GM21515 (cell line): ENCODE data around the gene COL18A1.

Experiments
- ATAC-seq: cut with Tn5 transposase; IDR thresholded peaks from one replicate; pipeline ENCODE4 v1.9.1; 2021; ENCODE audit not compliant: unreplicated experiment

The COL18A1 gene

DNA sequence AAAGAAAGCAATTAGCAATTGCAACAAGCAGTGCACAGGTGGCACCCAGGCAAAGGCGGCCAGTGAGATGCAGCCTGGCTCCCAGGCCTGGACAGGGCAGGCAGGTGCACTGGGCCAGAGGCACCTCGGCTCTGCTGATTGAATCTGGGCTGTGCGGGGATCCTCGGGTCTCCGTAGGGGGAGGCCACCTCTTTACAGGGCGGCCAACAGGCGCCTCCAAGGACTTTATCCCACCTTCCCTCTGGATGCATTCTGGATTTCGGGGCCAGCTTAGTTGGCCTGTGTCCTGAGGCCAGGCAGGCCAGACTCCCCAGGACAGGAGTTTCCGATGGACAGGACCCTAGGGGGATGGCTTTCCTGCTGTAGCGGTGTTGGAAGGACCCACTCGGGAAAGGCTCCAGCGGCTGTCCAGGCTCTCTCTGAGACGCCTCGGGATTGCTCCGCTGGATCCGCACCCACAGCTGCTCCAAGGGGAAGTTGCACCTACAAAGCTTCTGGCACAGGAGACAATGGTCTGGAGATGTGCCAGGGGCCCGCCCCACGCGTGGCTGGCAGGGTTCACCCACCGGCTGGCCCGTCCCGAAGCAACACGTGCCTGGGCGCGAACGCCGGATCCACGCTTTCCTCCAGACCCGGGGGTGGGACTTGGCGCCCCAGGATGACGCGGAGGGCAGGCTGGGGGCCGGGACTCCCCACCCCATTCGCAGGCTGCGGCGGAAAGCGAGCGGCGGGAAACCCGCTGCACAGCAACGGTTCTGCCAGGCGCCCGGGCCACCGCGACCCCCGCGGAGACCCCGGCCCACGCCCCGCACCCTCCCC lies 136.5 kb downstream of the COL18A1 start:
- ATAC-seq, result peak; percentile 58

DNA sequence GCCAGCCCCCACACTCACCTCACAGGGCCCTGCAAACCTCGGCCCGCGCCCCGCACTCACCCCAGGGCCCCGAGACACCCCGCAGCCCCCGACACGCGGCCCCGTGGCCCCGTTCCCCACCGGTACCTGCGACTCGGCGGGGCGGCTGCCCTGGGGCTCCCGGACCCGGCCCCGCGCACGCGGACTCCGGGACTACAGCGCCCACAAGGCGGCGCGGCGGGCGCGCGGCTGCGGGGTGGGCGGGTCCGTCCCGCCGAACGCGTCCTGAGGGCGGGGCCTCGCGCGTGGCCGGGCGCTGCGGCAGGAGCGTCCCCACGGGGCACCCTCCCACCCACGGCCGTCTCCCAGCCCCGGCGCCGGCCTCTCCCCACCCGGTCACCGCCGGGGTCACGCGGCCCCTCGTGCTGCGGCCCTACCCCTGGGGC lies 137.3 kb downstream of the COL18A1 start, which contains the start of gene SLC19A1:
TSS of gene SLC19A1 (minus strand) at position 199 of the 425 bp plus-strand sequence. CDS start 4,481 bp downstream, outside the sequence.
- peak; percentile 51 for ATAC-seq

DNA sequence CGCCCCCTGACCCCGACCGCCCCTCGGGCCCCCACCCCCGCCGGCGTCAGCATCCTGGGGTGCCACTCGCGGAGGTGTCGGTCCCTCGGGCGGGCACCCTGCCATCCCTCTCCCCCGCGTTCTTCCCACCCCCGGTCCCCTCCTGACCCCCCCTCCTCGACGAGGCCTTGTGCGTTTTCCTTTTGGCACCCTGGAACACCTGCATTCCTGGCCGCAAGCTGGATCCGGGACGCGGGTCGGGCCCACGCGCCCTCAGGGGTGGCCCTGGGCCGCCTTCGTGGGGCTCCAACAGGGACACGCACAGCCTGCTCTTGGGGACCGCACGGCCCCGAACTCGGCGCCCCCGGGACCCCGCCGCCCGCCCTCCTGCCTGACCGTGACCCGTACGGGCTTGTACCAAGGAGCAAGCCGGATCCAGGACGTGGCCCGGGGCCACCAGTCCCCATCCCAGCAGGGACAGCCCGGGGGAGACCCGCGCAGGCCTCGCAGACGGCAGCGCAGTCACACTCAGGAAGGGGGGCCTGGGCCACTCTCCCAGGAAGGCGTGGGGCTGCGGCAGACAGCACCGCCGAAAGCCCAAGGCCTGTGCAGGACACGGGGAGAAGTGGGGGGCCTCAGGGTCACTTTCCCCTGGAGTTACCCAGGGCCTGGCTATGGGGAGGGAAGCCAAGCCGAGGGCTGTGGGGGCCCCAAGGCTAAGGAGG lies 137.9 kb downstream of the COL18A1 start:
- peak; percentile 7 for ATAC-seq

DNA sequence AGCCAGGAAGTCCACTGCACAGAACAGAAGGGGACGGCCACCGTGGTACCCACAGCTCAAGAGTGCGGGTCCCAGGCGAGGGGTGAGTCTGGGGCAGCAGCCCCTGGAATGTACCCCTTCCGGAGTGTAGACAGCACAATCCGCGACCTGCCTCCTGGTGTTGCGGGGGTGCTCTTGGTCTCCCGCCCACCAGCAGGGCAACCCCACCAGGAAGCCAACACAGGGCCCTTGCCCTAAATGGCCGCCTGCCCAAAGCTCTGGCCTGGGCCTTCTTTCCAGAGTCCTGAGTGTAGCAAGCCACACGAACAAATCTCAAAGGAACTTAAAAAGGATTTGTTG lies 138.4 kb downstream of the COL18A1 start:
- ATAC-seq, result no peak

DNA sequence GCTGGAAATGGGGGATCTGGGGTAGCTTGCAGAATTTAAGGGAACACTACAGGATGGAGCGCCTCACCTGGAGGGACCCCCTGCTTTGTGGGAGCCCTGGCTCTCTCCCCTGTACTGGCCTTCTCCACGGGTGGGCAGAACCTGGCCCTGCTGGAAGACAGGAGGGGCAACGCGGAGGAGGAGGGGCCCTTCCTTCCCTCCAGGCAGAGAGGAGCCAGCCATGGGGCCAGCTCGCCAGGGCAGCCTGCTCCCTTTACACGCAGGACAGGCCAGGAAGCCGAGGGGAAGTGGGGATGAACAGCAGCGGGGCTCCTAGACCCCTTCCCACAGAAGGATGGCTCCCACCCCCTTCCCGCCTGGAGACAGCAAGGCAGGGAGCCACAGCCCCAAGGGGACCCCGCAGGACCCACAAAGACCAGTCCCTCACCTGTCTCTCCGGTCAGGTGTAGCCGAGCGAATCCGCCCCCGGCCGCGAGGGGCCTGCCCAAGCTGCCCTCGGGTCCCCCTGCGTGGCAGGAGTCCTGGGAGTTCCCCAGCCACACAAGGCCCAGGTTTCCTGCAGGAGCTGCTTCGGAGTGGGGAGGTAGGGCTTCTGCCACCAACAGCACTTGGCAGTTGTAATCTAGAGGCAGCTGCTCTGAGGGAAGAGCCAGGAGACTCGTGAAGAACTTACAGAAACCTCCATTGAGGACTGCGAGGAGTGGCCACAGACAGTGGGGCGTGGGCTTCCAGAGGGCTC lies 138.9 kb downstream of the COL18A1 start:
- ATAC-seq, result no peak

DNA sequence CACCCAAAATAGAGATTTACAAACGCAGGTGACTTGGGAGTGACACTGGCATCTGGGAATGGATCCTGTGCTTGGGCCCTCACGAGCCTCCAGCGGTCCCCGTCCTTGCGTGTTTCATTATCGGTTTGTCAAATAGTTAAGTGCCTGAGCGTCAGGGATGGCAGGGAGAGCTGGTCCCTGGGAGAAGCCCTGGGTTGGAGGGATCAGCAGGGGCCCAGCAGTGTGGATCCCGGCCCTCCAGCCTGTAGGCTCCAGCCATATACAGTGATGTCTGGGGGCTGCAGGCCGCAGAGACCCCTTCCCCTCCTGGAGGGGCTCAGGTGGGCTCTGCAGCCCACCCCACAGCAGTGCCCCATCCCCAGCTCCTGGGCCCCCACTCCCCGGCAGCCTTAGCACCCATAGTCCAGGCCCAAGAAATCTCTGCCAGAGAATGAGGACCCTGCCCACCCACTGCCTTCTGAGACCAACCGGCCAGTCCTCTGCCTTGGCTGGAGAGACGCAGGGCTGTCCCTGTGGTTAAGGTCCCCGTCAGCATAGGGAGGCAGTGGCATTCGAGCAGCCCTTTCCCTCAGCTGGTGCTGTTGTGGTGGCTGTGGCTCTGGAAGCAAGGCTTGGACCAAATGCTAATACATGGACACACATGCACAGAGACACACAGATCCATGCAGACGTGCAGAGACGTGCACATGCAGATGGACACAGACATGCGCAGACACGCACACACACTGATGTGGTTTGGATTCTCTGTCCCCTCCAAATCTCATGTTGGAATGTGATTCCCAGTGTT lies 139.7 kb downstream of the COL18A1 start:
- ATAC-seq, result no peak

DNA sequence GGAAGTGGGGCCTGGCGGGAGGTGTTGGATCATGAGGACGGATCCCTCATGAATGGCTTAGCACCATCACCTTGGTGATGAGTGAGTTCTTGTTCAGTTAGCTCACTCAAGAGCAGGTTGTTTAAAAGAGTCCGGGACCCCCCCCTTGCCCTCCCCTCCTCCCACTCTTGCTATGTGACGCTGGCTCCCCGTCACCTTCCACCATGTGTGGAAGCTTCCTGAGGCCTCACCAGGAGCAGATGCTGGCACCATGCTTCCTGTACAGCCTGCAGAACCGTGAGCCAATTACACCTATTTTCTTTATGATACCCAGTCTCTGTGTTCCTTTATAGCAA lies 140.2 kb downstream of the COL18A1 start:
- no peak for ATAC-seq

DNA sequence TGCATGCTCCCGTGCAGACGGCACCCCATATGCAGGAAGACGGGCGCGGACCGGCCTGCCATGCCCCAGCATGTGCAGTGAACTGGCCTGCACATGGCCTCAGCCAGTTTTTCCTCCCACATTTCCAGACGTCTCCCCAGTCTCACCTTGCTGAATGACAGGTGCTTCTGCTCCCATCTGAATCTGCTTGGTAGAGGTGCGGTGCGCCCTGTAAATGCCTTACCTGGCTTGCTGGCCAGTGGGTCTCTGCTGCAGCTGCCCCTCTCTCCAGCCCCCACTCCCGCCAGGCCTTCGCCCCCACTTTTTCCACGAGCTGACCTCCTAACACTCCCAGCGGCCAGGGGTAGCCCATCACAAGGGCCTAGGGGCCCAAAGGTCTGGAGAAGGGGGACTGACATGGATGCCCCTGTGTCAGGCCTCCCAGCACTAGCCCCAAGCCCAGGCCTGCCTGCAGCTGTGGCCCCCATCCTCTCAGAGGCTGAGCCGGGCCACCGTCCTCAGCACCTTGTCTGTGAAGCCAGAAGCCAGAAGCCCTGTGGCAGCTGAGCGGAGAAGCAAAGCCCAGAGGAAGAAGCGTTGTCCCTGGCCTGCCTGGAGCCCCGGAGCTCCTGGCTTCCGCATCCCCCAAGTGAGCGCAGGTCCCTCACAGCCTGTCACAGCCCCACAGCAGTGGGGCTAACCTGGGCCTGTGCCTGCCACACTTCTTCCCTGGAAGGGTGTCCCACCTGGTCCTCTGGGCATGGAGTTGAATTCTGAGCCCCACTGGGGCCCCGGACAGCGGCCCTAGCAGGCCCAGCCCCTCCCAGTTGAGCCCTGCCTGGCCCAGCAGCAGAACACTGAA lies 140.9 kb downstream of the COL18A1 start:
- no peak for ATAC-seq

DNA sequence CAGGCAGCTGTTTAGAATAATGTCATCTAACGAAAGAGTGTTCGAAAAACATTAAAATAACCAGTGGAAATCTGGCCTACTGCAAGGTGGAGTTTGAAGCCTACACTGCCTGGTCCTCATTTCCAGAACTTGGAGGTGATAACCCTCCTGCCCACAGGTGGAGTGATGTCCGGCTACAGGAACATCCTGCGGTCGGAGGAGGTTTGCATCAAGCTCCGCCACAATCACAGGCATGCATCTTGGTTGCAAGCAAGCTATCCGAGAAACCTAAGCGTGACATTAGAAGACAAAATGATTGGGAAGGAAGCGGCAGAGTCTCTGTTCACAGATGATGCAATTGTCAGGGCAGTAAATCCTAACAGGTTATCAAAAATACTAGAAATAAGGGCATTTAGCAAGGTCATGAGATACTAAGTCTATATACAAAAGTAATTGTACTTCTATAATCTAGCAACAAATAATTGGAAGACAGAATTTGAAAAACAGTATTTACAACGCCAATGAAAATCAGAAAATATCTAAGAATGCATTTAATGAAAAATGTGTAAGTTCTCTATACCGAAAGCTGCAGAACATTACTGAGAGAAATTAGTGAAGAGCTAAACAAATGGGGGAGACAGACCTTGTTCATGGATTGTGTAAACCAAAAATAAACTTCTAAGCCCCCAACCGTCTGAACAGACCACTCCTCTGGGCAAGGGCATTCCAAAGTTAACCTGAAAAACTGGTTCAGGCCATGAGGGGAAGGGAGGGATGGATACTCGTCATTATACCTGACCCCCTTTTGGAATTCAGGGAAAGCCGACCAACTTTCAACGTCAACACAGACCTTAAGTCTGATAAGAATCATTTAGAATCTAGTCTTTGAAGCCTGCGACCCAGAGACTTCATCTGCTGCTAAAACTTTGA lies 141.9 kb downstream of the COL18A1 start:
- no peak for ATAC-seq

DNA sequence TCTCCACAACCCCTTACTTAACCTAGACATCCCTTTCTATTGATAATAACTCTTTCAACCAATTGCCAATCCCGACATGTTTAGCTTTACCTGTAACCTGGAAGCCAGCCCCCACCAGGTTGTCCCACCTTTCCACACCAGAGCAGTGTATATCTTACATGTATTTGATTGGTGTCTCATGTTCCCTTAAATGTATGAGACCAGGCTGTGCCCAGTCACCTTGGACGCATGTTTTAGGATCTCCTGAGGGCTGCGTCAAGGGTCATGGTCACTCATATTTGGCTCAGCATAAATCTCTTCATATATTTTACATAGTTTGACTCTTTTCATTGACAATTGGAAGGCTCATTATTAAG lies 142.6 kb downstream of the COL18A1 start:
- ATAC-seq, result no peak

DNA sequence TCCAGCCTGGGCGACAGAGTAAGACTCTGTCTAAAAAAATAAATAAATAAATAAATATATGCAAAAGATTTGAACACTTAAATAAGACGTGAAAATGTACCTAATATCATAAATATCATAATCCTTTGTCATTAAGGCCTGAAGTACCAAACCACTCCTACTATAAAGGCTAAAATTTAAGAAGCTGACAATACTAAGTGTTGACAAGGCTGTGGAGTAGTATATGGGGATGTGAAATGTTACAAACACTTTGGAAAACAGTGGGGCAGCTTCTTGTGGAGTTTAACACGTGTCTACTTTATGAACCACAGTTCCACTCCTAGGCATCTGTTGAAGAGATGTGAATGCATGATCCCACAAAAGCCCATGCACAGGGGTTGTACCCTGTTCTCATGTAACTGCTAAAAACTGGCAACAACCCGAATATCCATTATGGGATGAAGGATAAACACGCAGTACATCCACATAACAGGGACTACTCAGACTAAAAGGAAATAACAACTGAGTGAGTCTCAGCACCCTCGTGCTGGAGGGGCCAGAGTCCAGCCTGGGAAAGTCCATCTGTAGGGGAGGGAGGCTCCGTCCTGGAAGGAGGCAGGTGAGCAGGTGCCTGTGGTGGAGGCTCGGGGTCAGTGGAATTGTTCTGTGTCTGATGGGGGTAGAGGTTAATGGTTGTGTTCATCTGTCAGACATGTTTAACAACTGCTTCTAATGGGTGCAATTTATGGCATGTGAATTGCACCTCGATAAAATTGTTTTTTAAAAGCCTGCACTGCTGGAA lies 143.9 kb downstream of the COL18A1 start:
- ATAC-seq, result no peak

DNA sequence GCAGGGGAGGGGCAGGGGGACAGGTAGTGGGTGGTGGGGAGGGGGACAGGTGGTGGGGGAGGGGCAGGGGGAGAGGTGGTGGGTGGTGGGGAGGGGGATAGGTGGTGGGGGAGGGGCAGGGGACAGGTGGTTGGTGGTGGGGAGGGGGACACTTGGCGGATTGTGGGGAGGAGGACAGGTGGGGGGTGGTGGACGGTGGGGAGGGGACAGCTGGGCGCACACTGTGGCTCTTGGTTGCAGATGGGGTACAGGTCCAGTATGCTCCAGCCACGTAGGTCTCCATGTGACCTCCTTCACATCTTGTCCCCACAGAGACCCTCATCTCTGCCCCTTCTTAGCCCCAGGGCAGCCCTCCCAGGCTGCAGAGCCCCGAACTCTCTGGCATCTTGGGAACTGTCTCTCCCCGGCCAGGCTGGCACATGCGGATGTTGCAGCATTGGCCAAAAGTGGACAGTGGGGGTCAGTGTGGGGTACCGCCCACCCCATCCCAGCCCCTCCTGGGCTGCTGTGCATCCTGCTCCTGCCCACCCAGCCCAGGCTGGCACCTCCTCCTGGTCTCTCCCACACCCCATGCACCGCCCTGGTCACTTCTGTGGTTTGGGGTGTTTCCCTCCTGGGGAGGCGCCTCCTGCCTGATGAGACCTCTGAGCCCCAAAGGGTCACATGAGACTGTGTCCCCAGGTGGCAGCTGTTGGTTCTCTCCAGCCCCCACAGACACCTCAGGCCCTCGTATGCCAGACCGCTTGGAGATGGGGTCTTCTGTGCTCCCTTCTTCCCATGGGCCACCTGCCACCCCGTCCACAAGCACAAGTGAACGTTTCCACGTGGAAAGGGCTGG lies 144.9 kb downstream of the COL18A1 start:
- no peak for ATAC-seq

DNA sequence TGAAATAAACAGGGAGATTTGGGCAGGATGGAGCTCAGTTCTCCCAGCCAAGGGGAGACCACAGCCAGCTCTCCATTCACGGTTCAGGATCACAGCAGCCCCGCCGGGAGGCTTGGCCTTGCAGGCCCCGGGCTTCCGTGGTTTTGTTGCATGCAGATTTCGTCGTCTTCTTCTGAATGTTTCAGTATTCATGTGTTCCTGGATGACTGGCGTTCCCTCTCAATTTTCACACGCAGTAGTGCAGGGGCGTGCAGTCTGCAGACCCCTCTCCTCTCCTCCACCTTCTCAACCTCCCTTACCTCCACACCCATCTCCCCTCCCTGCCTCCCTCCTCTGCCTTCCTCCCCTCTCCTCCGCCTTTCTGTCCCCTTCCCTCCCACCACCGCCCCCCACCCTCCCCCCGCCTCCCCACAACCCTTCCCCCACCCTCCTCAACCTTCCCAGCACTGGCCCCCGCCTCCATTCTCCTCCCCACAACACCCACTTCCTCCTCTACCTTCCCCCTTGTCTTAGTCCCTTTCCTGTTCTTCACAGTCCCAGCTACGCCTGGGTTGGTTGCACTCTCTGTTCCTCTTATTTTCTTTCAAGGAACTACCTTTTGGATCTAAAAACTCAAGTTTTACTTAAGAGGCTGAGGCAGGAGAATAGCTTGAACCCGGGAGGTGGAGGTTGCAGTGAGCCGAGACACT lies 145.7 kb downstream of the COL18A1 start:
- peak; percentile 46 for ATAC-seq

DNA sequence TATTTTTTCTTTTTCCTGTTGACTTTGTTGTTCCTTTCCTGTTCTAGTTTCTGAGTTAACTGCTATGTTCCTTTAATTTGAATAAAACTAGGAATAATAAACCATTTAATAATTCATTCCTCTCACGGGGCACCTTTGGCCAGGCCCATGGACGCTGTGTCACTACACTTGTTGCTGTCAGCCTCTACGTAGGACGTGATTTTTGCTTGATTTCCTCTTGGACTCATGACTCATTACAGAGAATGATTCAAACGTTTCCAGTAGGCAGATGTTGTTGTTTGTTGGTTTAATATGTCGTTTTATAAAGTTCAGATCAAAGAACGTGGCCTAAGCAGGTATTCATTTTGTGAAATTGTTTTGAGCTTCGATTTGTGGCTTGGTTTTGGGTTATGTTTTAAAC lies 146.4 kb downstream of the COL18A1 start:
- no peak for ATAC-seq

DNA sequence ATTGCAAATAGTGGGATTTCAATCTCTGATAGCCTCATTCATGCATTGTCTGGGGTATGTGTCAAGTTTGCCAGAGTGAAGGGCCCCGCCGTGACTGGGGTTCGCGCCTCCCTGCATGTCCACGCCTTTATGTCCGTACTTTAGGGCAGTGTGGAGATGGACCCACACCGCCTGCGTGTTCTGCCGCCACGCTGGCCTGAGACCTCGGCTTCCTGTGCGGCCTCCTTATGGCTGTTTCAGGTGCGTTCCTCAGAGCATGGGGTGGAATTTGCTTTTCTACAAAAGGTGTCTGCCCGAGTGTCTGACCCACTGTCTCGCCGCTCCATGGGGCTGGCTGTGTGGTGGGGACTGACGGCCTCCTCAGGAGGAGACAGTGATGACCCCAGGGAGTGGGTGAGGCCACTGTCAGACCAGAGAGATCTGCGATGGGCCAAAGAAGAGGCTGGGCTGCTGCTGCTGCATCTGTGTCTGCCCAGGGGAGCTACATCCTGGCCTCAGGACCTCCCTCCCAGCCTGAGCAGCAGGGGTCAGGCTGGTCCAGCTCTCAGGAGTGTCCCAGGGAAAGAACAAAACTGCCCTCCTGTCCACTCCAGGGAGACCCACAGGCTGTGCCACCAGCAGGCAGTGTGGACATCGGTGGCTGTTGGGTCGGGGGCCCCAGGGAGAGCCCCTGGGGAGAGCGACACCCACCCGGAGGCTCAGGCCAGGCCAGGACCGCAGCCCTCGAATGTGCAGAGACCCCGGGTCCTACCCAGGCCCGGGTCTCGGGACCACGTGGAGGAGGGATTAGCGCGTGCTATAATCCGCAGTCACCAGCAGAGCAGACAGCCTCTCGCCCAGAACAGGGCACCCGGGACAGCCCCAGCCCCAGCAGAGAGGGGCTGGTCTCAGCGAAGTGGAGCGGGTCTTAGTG lies 147.1 kb downstream of the COL18A1 start:
- no peak for ATAC-seq
